ENCODE data around the gene S100B. TPM values are rescaled to one million over a fixed set of nuclear protein-coding genes. Genes with fewer than 3 reads are reported as not detected.

S100B gene
- total and polyA plus RNA-seq, 9 of the 15 experiments (the other 6 are each of a cell fraction or from before 2014, with no cell fraction given), result not detected

GRCh38 chr21:46597896-46598343 lies 7.0 kb downstream of the S100B start (continued):
- TF ChIP-seq ZBTB9 (CRISPR knock-in tag; IDR thresholded peaks at IDR 0.05) (no peak), XRCC3 (IDR thresholded peaks at IDR 0.05) (no peak), RCOR1 (IDR thresholded peaks at IDR 0.05; ENCODE audit: borderline replicate concordance in 1 of 2, low read depth in 2 of 2, low read length in 2 of 2) (no peak), FOXK1 (CRISPR knock-in tag; IDR thresholded peaks at IDR 0.05; ENCODE audit: borderline replicate concordance) (no peak), TAF9B (IDR thresholded peaks at IDR 0.05; ENCODE audit: partially characterized antibody) (no peak), CBFA2T3 (IDR thresholded peaks at IDR 0.05) (no peak), ZHX1 (conservative IDR thresholded peaks at IDR 0.05; ENCODE audit: low read length) (no peak)

GRCh38 chr21:46597031-46597430 lies 7.9 kb downstream of the S100B start:
- H3K27ac ChIP-seq (ENCODE audit: extremely low read depth, low read depth, low read length), result no peak overlapping the region
- in situ Hi-C loops (cut with MboI), result no loop called here
- H3K4me3 ChIP-seq, result no peak overlapping the region
- ChIA-PET CTCF (ENCODE audit: low intra/inter-chr PET ratio) (no interaction called here), POLR2A (interaction anchor here (1.5 kb wide), 1 partner anchor 11 kb away, joined by 6 read pairs; no protein-coding TSS in a partner anchor)
- FAIRE-seq (no peak), DNase-seq (ENCODE audit: extremely low read depth in 1 of 4, low spot score in 3 of 4) (peak in 1 of 4 experiments; percentile 4), ATAC-seq (no peak)
- H3K27me3 ChIP-seq (ENCODE audit: control insufficient read depth in 2 of 2, insufficient read depth in 2 of 2, low read length in 2 of 2), result peaks cover 0 to 5% of the 10 kb centered on the region in 2 experiments; a peak in 1 of 5 replicates
- no peaks in the 10 kb centered on the region for H3K36me3 ChIP-seq (ENCODE audit: control insufficient read depth, insufficient read depth, low read length)
- H3K9me3 ChIP-seq (replicated peaks; ENCODE audit: control insufficient read depth, insufficient read depth, low read depth, low read length), result peaks cover 3% of the 10 kb centered on the region; the same call in 1 of the 2 replicates
- H3K4me1 ChIP-seq (replicated peaks in 1 of 2; ENCODE audit: control insufficient read depth in 2 of 2, insufficient read depth in 2 of 2, low read length in 2 of 2), result peaks cover 19% of the 10 kb centered on the region in 2 experiments; a peak in 4 of 5 replicates
- H3K9me1 ChIP-seq (ENCODE audit: control insufficient read depth, insufficient read depth, low read length), result no peaks in the 10 kb centered on the region
- H4K20me1 ChIP-seq (replicated peaks; ENCODE audit: control insufficient read depth, insufficient read depth, low read length), result no peaks in the 10 kb centered on the region
- no peak overlapping the region for H3K9ac ChIP-seq (ENCODE audit: insufficient read depth in 1 of 2, low read depth in 2 of 2, low read length in 2 of 2)
- H3K79me2 ChIP-seq (ENCODE audit: control insufficient read depth, insufficient read depth, low read length), result no peaks in the 10 kb centered on the region
- BruUV-seq (replicated peaks), result no TSS peak
- intact Hi-C loops (cut with micrococcal nuclease), result no loop called here
- H3K4me2 ChIP-seq (ENCODE audit: insufficient read depth, low read length), result no peak overlapping the region
- H2AFZ ChIP-seq (ENCODE audit: low read depth, low read length), result no peak overlapping the region
- 15% methylated on average over 8 of the region's 8 CpGs for WGBS (ENCODE audit: insufficient coverage, low coverage, missing lambda C conversion rate)
- TF ChIP-seq CBFB (CRISPR knock-in tag; IDR thresholded peaks at IDR 0.05), result no peak
- no peak for TF ChIP-seq MCM3 (IDR thresholded peaks at IDR 0.05)
- no peak for TF ChIP-seq CBX3 (IDR thresholded peaks at IDR 0.05; ENCODE audit: borderline replicate concordance in 1 of 2, low read length in 2 of 2)
- TF ChIP-seq ZNF639 (CRISPR knock-in tag; conservative IDR thresholded peaks at IDR 0.05 in 1 of 2, IDR thresholded peaks at IDR 0.05 in 1 of 2), result no peak
- no peak for TF ChIP-seq TGIF2 (CRISPR knock-in tag; IDR thresholded peaks at IDR 0.05)
- TF ChIP-seq GTF2E2 (tag; IDR thresholded peaks at IDR 0.05), result no peak
- TF ChIP-seq ZNF644 (tag; IDR thresholded peaks at IDR 0.05; ENCODE audit: low read depth), result no peak

All from K562 (cell line).